GM19099 (cell line): Measurements from ENCODE around the gene LZTR1.

ENCODE experiments used
- POLR2A ChIP-seq: IDR thresholded peaks from 3 replicates; pipeline ENCODE4 v1.6.1; 2011; ENCODE audit warnings: low read depth; ENCODE audit not compliant: insufficient read length; ENCODE audit errors: extremely low read depth

LZTR1 gene

DNA sequence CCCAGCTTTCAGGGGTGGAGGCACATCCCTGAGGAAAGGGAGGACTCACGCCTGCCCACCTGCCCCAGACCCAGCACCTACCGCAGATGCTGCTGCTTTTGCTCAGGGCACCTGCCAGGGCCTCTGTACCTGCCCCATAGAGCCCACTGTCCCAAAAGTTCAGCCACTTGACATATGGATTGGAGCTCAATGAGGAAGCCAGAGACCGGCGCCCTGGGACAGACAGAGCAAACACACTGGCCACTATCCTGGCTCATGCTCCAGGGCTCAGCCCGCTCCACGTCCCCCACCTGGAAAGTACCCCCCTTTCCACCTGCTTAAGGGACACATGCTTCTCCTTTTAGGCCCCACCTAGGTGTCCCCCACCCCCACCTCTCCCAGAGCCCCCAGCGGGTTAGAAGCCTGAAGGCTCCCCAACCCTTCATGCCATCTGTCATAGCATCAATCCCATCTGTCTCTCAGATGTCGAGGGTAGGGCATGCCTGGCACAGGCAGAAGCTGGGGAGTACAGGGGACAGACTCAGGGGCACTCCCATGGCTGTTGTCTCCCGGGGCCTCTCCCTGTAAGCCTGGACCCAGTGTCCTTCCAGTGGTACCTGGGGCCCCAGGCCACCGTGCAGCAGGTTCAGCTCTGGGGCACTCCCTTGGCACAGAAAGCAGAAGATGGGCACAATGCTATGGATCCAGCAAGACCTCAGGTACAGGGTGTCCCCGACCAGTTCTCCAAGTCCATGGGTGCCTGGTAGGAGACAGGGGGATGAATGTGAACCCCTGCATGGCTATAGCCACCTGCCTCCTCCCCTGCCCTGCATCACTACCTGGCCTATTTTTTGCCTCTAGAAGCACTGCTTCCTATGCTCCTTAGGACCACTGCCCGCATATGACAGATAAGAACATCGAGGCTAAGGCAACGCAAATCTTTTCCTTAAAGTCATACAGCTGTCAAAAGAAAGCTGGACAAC lies 30.6 kb downstream of the LZTR1 start:
- TF ChIP-seq POLR2A: no peak

DNA sequence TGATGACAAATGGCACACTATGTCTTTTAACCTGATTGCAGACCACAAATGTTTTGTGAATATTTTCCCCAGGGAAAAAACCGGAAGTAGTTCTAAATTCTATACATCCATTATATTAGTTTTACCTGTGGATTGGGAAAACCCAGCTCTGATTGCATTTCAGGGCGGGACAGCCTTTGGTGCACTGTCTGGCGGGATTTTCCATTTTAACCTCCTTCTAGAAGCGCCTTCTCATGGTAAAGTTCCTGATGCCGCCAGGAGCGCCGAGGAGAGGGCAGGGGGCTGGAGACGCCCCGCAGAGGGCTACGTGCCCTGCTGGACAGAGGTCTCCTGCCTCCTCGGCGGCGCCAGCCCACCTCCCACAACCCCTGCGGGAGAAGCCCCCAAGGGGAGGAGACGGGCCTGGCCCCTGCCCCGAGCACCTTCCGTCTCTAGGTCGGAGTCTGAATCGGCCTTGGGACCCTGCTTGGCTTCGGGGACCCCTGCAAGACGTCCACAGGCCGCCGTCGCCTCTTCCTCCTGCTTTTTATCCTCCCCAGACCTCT lies 31.6 kb downstream of the LZTR1 start:
- no peak for TF ChIP-seq POLR2A

DNA sequence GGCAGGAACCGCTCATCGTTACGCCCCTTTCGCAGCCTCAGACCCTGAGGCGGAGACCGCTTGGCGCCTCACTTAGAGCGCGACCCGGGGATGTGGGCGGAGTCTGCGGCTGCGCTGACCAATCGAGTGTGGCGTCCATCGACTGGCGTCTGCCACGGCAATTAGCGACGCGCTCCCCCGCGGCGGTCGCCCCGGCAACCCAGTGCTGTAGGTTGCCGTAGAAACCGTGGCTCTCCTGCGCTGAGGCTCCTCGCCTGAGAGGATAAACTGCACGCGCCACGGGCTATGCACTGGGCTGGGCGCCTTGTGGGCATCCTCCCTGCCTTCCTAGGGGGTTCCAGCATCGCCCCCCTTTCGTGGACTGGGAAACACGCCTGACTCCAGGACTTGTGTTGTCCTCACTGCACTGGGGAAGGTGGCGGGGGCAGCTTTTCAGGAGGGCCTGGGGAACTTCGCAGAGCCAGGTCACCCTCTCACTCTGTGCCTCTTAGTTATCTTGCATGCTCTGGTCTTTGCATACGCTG lies 32.2 kb downstream of the LZTR1 start:
- TF ChIP-seq POLR2A: peak; percentile 44

DNA sequence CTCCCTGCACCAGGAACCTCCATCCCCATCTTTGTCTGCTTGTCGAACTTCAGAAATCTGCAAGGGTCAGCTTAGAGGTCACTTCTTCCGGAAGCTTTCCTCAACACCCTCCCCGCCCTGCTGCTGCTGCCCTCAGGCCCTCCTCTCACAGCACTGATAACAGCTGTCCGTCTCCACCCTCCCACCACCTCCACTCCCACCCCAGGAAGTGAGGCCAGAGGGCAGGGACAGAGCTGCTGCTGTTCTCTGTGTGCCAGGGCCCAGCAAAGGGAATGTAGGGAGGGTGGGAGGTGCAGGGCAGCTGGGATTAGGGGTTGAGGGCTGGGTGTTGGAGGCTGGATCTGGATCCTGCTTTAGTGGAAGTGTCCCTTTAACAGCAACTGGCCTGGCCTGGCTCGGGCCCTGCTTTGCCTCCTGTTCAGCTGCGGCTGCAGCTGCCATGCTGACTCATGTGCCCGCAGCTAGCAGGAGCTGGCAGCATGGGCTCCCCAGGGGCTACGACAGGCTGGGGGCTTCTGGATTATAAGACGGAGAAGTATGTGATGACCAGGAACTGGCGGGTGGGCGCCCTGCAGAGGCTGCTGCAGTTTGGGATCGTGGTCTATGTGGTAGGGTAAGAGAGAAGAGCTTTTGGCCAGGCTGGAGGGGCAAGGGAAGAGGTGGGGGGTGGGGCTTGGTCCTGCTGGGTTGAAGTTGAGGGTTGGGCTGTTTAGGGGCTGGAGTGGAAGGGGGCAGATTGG lies 32.8 kb downstream of the LZTR1 start, which contains the start of gene P2RX6:
TSS of gene P2RX6 (plus strand) at position 440 of the 740 bp plus-strand sequence. CDS start at position 450, 10 bp downstream.
- no peak for TF ChIP-seq POLR2A

DNA sequence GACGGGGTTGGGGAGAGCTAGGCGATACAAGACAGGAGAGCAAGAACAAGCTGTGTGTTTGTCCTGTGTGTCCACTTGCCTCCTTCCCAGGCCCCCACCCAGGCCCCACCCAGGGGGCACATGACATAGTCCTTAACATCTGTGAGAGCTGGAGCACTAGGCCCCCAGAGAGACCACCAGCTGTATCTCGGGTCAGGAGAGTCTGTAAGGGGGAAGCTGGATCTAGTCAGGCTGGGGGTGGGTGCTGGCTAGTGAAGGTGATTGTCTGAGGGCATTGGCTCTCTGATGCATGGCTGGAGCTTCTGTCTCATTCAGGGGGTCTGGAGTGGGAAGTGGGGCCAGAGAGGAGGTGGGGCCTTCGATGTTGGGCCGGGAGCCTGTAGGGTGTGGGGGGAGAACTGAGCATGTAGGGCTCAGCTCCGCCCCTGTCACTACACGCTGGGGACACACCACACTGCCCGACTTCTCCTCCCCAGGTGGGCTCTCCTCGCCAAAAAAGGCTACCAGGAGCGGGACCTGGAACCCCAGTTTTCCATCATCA lies 33.4 kb downstream of the LZTR1 start:
- no peak for TF ChIP-seq POLR2A

DNA sequence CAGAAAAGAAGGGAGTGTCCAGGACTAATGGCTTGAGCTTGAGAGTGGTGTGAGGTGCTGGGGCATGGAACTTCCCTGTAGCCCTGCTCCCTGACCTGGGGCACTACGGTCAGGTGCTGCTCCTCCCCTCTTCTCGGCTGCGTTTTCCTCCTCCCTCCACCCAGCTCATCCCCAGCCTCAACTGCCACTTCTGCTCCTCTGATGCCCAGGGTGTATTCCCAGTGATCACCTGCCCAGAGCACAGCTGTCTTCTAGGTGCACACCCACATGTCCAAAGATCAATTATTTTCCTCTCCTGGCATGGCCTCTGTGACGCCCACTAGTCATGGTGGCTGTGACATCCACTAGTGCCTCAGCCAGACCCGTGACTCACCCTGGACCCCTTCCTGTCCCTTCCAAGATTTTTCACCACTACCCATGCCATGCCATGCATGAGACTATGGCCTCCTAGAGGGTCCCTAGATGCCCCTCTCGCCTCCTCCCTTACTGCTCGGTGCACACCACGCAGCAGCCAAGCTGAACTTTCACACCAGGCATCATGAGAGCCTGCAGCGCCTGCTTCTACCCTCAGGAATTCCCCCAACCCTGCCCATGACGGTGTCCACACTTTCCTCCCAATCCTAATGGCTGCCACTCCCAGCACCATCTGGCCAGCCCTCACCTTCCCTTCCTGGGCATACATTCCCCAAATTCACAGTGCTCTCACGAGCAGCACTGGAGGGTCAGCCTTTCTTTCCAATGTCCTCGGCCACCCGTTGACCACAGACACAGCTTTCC lies 34.7 kb downstream of the LZTR1 start:
- TF ChIP-seq POLR2A: no peak

DNA sequence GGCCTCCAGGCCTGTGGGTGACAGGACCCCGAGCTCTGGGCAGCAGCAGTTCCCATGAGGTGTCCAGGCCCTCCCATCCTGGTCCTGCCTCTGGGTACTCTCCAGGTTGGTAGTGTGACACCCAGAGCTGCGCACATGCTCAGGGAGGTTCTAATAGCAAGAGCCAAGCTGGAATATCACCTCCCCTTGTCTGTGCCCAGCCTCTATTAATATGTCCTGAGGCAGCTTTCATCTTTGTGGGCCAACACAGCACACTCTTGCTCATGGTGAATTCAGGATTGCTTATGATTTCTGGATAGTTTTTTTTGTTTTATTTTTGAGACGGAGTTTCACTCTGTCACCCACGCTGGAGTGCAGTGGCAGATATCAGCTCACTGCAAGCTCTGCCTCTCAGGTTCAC lies 36.2 kb downstream of the LZTR1 start:
- TF ChIP-seq POLR2A: no peak

DNA sequence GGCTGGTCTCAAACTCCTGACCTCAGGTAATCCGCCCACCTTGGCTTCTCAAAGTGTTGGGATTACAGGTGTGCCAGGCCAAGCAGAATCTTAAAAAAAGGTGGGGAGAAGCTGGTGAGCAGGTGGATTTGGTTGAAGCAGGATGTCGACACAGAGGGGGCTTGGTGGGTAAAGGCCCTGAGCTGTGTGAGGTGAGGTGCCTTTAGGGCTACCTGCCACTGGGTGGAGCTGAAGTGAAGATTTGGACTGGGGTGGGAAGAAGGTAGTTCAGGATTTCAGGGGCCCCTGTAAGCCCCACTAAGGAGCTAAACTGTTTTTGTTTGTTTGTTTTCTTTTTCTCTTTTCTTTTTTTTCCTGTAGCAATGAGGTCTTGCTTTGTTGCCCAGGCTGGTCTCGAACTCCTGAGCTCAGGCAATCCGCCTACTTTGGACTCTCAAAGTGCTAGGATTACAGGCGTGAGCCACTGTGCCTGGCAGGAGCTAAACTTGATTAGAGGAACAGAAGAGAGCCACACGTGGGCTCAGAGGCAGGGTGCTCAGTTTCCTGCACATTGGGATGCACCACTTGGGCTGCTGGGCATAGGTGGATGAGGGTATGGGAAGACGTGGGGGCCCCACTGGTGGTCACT lies 38.8 kb downstream of the LZTR1 start:
- TF ChIP-seq POLR2A: no peak

DNA sequence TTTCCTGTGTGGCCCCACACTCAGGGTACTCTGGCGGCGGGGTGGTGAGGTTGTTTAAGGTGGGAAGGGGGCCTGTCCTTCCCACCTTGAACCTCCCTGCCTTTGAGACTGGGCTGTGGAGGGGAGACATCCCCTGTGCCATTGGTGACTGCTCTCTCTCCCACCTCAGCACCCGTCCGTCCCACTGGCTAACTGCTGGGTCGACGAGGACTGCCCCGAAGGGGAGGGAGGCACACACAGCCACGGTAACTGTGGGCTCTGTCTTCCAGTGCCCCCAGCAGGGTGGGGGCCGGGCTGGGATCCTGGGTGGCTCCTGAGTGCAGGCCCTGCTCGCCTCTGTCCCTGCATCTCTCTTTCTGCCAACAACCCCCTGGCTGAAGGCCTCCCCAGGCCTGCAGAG lies 40.4 kb downstream of the LZTR1 start:
- TF ChIP-seq POLR2A: no peak

DNA sequence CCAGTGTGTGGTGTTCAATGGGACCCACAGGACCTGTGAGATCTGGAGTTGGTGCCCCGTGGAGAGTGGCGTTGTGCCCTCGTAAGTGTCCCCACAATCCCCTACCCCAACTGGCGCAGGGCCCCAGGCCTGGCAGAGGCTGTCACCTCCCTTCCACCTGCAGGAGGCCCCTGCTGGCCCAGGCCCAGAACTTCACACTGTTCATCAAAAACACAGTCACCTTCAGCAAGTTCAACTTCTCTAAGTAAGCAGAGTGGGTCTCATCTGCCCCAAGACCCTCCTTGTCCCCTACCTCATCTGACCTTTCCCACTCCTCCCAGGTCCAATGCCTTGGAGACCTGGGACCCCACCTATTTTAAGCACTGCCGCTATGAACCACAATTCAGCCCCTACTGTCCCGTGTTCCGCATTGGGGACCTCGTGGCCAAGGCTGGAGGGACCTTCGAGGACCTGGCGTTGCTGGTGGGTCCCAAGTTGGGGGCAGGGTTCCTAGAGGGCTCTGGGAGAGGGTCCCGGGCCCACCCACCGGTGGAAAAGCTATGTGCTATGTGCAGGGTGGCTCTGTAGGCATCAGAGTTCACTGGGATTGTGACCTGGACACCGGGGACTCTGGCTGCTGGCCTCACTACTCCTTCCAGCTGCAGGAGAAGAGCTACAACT lies 41.0 kb downstream of the LZTR1 start:
- no peak for TF ChIP-seq POLR2A

DNA sequence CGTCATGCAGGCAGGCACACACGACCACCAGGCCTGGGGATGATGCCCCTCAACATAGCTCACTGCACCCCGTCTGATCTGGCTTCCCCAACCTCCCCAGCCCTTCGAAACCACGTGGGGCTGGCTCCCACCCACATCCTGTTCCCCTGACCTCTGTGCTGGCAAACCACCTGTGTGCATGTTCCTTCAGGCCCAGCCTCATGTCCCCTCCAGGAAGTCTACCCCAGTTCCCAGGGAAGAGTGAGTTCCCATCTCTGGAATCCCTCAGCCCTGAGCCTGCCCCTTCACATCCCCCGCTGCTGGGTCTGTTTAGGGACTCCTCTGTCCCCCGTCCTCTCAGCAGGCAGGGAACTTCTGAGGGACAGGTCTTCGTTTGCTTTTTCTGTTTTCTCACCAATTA lies 43.2 kb downstream of the LZTR1 start:
- TF ChIP-seq POLR2A: no peak

DNA sequence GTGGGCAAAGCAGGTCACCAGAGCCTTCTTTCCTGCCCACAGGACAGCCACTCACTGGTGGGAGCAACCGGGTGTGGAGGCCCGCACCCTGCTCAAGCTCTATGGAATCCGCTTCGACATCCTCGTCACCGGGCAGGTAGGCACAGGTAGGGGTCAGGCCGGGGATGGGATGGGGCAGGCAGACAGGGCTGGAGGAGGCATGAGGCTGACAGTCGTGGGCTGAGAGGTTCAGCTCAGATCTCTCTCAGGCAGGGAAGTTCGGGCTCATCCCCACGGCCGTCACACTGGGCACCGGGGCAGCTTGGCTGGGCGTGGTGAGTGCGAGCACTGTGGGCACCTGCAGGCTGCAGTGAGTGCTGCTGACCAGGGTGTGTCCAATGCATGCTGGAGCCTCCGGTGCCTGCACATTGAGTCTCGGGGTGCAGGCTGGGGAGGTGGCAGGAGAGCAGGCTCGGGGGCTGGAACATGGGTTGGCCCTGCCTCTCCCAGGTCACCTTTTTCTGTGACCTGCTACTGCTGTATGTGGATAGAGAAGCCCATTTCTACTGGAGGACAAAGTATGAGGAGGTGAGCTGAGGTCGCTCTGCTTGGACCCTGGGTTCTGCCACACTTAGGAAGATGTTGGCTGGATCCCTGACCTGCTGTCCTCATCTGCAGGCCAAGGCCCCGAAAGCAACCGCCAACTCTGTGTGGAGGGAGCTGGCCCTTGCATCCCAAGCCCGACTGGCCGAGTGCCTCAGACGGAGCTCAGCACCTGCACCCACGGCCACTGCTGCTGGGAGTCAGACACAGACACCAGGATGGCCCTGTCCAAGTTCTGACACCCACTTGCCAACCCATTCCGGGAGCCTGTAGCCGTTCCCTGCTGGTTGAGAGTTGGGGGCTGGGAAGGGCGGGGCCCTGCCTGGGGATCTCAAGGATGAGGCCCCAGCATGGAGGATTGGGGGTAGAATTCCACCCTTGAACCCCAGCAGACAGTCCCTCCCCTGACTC lies 44.0 kb downstream of the LZTR1 start:
- TF ChIP-seq POLR2A: no peak

DNA sequence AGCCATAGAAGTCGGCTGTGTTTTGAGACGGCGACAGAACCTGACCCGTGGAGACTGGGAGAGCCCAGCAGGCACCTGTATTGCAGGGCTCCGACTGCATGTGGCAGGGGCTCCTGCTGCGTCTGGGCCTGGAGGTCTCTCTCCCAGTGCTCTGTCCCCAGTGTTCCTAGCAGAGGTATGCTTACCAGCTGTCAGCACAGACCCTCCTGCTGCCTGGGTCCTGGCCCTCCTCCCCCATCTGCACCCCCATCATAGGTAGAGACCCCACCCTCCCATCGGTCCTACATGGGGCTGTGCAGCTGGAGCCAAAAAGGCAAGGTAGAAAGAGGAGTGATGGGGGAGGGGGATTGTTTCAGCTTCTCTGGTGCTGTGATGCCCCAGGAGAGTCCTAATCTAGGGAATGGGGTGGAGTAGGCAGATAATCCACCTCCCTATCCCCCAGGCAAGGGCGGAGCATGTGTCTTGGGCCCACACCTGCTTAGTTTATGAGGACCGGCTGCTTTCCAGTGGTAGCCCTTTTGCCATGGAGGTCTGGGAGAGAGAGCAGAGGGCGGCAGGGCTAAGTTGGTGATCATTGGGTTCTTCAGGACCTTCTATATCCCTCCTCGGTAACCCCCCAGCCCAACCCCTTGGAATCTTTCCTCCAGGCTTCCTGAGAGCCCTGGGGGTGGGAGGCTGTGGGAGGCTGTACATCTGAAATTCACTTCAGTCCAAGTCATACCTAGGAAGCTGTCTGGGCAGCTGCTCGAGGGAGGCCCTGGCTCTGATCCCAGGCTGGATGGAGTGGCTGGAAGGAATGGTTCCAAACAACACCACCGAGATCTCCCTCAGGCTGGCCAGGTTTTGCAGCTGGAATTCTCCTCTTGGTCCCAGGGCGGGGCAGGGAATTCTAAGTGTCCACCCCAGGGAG lies 44.9 kb downstream of the LZTR1 start:
- no peak for TF ChIP-seq POLR2A
